GM23338 (cell line): Measurements from ENCODE around the gene PSMC4. TPM values are rescaled to one million over a fixed set of nuclear protein-coding genes. Genes with fewer than 3 reads are reported as not detected.

ENCODE experiments used
- ATAC-seq: fragments of 200-7000 bp; cut with Tn5 transposase; 3 replicates; pipeline ENCODE4 v1.9.1; 2020
- DNase-seq: peaks from one replicate; pipeline ENCODE4 v3.0.0-alpha.2; 2015; ENCODE audit warnings: low spot score
- H2AFZ ChIP-seq: fragments of 200-600 bp; sonication (generic); 2 replicates; pipeline ENCODE4 v1.8.0; 2016; ENCODE audit warnings: antibody characterized with exemption, mild to moderate bottlenecking, moderate library complexity
- H3F3A ChIP-seq: fragments of 200-600 bp; sonication (generic); replicated peaks from 2 replicates; pipeline ENCODE4 v1.8.0; 2017; ENCODE audit warnings: antibody characterized with exemption, mixed run types, low read depth
- H3K27ac ChIP-seq: fragments of 200-600 bp; sonication (generic); 2 replicates; pipeline ENCODE4 v1.6.1; 2016; ENCODE audit warnings: low read depth
- H3K27me3 ChIP-seq: fragments of 200-600 bp; sonication (generic); 2 replicates; pipeline ENCODE4 v1.8.0; 2016; ENCODE audit warnings: mild to moderate bottlenecking, mixed run types, moderate library complexity; ENCODE audit not compliant: insufficient read depth
- H3K36me3 ChIP-seq: fragments of 200-600 bp; sonication (generic); 2 replicates; pipeline ENCODE4 v1.8.0; 2016; ENCODE audit warnings: mild to moderate bottlenecking; ENCODE audit not compliant: insufficient read depth
- H3K4me1 ChIP-seq: fragments of 200-600 bp; sonication (generic); 2 replicates; pipeline ENCODE4 v1.8.0; 2016; ENCODE audit warnings: mild to moderate bottlenecking, moderate library complexity; ENCODE audit not compliant: insufficient read depth
- H3K4me2 ChIP-seq: fragments of 200-600 bp; sonication (generic); 2 replicates; pipeline ENCODE4 v1.7.1; 2017; ENCODE audit warnings: mixed run types
- H3K4me3 ChIP-seq: fragments of 200-600 bp; sonication (generic); 2 replicates; pipeline ENCODE4 v1.6.1; 2016; ENCODE audit warnings: mixed run types
- H3K79me2 ChIP-seq: fragments of 200-600 bp; sonication (generic); replicated peaks from 2 replicates; pipeline ENCODE4 v1.8.0; 2017; ENCODE audit warnings: mild to moderate bottlenecking; ENCODE audit not compliant: insufficient read depth
- H3K9me2 ChIP-seq: fragments of 200-600 bp; sonication (generic); 2 replicates; pipeline ENCODE4 v1.8.0; 2017; ENCODE audit not compliant: insufficient read depth
- H4K20me1 ChIP-seq: fragments of 200-600 bp; sonication (generic); replicated peaks from 2 replicates; pipeline ENCODE4 v1.8.0; 2017; ENCODE audit warnings: mild to moderate bottlenecking; ENCODE audit not compliant: insufficient read depth
- H3K27ac Mint-ChIP-seq: 2 replicates; pipeline ENCODE4 v1.8.0; 2020; ENCODE audit warnings: inconsistent platforms, mild to moderate bottlenecking, moderate library complexity, mixed read lengths
- H3K27me3 Mint-ChIP-seq: 3 replicates; pipeline ENCODE4 v1.8.0; 2022; ENCODE audit warnings: low read depth, mild to moderate bottlenecking, moderate library complexity, mixed read lengths, inconsistent platforms; ENCODE audit not compliant: insufficient read depth, poor library complexity
- H3K36me3 Mint-ChIP-seq: 3 replicates; pipeline ENCODE4 v1.8.0; 2021; ENCODE audit warnings: low read depth, mild to moderate bottlenecking, inconsistent platforms, moderate library complexity, mixed read lengths
- H3K4me1 Mint-ChIP-seq: 3 replicates; pipeline ENCODE4 v1.8.0; 2020; ENCODE audit warnings: mild to moderate bottlenecking, inconsistent platforms, mixed read lengths
- H3K4me3 Mint-ChIP-seq: 3 replicates; pipeline ENCODE4 v1.8.0; 2021; ENCODE audit warnings: moderate library complexity, mild to moderate bottlenecking, inconsistent platforms, mixed read lengths
- H3K9me3 Mint-ChIP-seq: 3 replicates; pipeline ENCODE4 v1.8.0; 2020; ENCODE audit warnings: moderate library complexity, mild to moderate bottlenecking, inconsistent platforms, mixed read lengths
- CREB1 ChIP-seq: fragments of 250-450 bp; sonication (Bioruptor Pico); IDR thresholded peaks from 2 replicates; pipeline ENCODE4 v1.5.0; 2020; ENCODE audit warnings: low read depth, mild to moderate bottlenecking, moderate library complexity
- NANOG ChIP-seq: IDR thresholded peaks from 2 replicates; pipeline ENCODE4 v1.6.1; 2016; ENCODE audit warnings: antibody characterized with exemption, borderline replicate concordance
- POLR2AphosphoS5 ChIP-seq: IDR thresholded peaks from 2 replicates; pipeline ENCODE4 v1.6.1; 2016; ENCODE audit warnings: antibody characterized with exemption, low read depth
- ZNF331 ChIP-seq: fragments of 250-450 bp; sonication (Bioruptor Pico); IDR thresholded peaks from 2 replicates; pipeline ENCODE4 v1.5.0; 2020; ENCODE audit warnings: low read depth, mild to moderate bottlenecking, moderate library complexity
- polyA plus RNA-seq: library from polyadenylated mRNA; unstranded; fragments of >200 nt; fragmentation: Nextera tagmentation; extraction: Ambion mirVana; gene quantifications from 2 replicates; pipeline ENCODE4 v1.2.1, GENCODE V29; 2016
- total RNA-seq: library from RNA; depleted of rRNA; stranded (reverse); fragments of >200 nt; shearing (Covaris generic); gene quantifications from 2 replicates; pipeline ENCODE4 v1.2.3, GENCODE V29; 2014
- TF ChIP-seq, protein P1 (sequence below): fragments of 250-450 bp; sonication (Bioruptor Pico); IDR thresholded peaks from 2 replicates; pipeline ENCODE4 v1.5.0; 2020; ENCODE audit warnings: mild to moderate bottlenecking, moderate library complexity
- TF ChIP-seq, protein P2 (sequence below), 2 experiments: fragments of 200-600 bp in 1 of 2; sonication (generic) in 1 of 2; conservative IDR thresholded peaks; 2 replicates each; pipeline versions ENCODE4 v1.5.1 to v1.6.1; 2016 to 2017; ENCODE audit warnings: antibody characterized with exemption in 2 of 2, low read depth in 2 of 2, mild to moderate bottlenecking in 2 of 2, moderate library complexity in 1 of 2

Gene PSMC4
- total and polyA plus RNA-seq, 2 experiments from 2014 or later: 135 to 147 TPM

DNA sequence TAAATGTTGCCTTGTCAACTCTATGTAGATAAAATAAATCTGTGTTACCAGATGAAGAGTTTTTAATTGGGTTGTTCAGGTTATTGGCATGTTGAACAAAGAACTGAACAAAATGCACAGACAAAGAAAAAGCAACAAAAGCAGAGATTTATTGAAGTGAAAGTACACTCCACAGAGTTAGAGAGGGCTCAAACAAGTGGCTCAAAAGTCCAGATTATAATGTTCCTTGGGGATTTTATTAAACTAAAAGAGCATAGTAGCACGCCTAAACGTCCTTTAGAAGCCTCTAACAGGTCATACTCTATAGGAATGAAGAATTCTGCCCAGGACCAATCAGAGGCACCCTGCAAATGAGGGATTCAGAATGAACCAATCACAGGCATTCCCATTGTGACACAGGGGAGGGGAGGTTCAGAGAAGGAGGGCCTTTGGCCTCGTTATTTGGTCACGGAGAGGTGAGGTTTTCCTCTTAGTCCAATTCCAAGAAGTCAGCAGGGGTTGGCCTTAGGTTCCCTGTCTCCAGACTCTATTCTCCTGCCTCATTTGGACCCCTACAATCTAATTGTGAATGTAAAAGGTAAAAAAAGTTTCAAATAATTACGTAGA lies 12.8 kb downstream of the PSMC4 start (continued):
- TF ChIP-seq, protein P1, sequence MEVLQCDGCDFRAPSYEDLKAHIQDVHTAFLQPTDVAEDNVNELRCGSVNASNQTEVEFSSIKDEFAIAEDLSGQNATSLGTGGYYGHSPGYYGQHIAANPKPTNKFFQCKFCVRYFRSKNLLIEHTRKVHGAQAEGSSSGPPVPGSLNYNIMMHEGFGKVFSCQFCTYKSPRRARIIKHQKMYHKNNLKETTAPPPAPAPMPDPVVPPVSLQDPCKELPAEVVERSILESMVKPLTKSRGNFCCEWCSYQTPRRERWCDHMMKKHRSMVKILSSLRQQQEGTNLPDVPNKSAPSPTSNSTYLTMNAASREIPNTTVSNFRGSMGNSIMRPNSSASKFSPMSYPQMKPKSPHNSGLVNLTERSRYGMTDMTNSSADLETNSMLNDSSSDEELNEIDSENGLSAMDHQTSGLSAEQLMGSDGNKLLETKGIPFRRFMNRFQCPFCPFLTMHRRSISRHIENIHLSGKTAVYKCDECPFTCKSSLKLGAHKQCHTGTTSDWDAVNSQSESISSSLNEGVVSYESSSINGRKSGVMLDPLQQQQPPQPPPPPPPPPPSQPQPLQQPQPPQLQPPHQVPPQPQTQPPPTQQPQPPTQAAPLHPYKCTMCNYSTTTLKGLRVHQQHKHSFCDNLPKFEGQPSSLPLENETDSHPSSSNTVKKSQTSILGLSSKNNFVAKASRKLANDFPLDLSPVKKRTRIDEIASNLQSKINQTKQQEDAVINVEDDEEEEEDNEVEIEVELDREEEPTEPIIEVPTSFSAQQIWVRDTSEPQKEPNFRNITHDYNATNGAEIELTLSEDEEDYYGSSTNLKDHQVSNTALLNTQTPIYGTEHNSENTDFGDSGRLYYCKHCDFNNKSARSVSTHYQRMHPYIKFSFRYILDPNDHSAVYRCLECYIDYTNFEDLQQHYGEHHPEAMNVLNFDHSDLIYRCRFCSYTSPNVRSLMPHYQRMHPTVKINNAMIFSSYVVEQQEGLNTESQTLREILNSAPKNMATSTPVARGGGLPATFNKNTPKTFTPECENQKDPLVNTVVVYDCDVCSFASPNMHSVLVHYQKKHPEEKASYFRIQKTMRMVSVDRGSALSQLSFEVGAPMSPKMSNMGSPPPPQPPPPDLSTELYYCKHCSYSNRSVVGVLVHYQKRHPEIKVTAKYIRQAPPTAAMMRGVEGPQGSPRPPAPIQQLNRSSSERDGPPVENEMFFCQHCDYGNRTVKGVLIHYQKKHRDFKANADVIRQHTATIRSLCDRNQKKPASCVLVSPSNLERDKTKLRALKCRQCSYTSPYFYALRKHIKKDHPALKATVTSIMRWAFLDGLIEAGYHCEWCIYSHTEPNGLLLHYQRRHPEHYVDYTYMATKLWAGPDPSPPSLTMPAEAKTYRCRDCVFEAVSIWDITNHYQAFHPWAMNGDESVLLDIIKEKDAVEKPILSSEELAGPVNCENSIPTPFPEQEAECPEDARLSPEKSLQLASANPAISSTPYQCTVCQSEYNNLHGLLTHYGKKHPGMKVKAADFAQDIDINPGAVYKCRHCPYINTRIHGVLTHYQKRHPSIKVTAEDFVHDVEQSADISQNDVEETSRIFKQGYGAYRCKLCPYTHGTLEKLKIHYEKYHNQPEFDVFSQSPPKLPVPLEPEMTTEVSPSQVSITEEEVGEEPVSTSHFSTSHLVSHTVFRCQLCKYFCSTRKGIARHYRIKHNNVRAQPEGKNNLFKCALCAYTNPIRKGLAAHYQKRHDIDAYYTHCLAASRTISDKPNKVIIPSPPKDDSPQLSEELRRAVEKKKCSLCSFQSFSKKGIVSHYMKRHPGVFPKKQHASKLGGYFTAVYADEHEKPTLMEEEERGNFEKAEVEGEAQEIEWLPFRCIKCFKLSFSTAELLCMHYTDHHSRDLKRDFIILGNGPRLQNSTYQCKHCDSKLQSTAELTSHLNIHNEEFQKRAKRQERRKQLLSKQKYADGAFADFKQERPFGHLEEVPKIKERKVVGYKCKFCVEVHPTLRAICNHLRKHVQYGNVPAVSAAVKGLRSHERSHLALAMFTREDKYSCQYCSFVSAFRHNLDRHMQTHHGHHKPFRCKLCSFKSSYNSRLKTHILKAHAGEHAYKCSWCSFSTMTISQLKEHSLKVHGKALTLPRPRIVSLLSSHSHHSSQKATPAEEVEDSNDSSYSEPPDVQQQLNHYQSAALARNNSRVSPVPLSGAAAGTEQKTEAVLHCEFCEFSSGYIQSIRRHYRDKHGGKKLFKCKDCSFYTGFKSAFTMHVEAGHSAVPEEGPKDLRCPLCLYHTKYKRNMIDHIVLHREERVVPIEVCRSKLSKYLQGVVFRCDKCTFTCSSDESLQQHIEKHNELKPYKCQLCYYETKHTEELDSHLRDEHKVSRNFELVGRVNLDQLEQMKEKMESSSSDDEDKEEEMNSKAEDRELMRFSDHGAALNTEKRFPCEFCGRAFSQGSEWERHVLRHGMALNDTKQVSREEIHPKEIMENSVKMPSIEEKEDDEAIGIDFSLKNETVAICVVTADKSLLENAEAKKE: no peak
- no peak for TF ChIP-seq ZNF331 (CRISPR knock-in tag)
- TF ChIP-seq NANOG: no peak
- no peak for TF ChIP-seq POLR2AphosphoS5

DNA sequence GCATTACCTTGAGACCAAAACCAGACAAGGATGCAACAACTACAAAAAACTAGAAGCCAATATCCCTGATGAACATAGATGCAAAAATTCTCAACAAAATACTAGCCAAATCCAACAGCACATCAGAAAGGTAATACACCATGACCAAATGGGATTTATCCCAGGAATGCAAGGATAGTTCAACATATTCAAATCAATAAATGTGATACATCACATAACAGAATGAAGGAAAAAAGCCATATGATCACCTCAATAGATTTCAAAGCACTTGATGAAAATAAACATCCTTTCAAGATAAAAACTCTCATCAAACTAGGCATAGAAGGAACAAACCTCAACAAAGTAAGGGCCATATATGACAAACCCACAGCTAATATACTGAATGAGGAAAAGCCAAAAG lies 15.7 kb downstream of the PSMC4 start:
- Histone ChIP-seq H3F3A (no peaks in the 10 kb centered on the region), H3K4me3 (no peak overlapping the region), H3K79me2 (peaks cover 77% of the 10 kb centered on the region), H3K36me3 (peaks cover 6% of the 10 kb centered on the region), H3K27me3 (no peaks in the 10 kb centered on the region), H3K9me2 (no peaks in the 10 kb centered on the region), H3K27ac (no peak overlapping the region), H2AFZ (no peak overlapping the region), H3K4me2 (no peak overlapping the region), H3K4me1 (no peaks in the 10 kb centered on the region), H4K20me1 (peaks cover 5% of the 10 kb centered on the region; the same call in 1 of the 2 replicates)
- H3K4me1 Mint-ChIP-seq: no peaks in the 10 kb centered on the region
- TF ChIP-seq, protein P2, sequence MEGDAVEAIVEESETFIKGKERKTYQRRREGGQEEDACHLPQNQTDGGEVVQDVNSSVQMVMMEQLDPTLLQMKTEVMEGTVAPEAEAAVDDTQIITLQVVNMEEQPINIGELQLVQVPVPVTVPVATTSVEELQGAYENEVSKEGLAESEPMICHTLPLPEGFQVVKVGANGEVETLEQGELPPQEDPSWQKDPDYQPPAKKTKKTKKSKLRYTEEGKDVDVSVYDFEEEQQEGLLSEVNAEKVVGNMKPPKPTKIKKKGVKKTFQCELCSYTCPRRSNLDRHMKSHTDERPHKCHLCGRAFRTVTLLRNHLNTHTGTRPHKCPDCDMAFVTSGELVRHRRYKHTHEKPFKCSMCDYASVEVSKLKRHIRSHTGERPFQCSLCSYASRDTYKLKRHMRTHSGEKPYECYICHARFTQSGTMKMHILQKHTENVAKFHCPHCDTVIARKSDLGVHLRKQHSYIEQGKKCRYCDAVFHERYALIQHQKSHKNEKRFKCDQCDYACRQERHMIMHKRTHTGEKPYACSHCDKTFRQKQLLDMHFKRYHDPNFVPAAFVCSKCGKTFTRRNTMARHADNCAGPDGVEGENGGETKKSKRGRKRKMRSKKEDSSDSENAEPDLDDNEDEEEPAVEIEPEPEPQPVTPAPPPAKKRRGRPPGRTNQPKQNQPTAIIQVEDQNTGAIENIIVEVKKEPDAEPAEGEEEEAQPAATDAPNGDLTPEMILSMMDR (conservative IDR thresholded peaks at IDR 0.05; ENCODE audit: low read depth in 2 of 2): no peak
- TF ChIP-seq CREB1 (CRISPR knock-in tag): no peak
- H3K27ac Mint-ChIP-seq: no peak overlapping the region
- no peak overlapping the region for H3K4me3 Mint-ChIP-seq
- H3K9me3 Mint-ChIP-seq: peaks cover 44% of the 10 kb centered on the region
- H3K27me3 Mint-ChIP-seq: no peaks in the 10 kb centered on the region
- ATAC-seq: no peak
- peaks cover 56% of the 10 kb centered on the region for H3K36me3 Mint-ChIP-seq
- no peak for DNase-seq
